GM10248 (cell line): ENCODE measurements around the gene LDLR.
"Not testable (repeated sequence)": the region's sequence is repeated elsewhere in the genome, so short reads cannot be mapped to it uniquely, and the experiment has no call there.

Experiments used
- CTCF ChIA-PET: fragments of 300-600 bp; sonication (Branson Sonifier 250); formaldehyde crosslinking; extraction: SDS; loops from one replicate; lab custom pipeline; 2021; ENCODE audit warnings: antibody characterized with exemption; lab: Yijun Ruan, JAX
- POLR2A ChIA-PET: fragments of 350-650 bp; sonication (Branson Sonifier 250); formaldehyde crosslinking; extraction: SDS; loops from one replicate; lab custom pipeline; 2020; ENCODE audit warnings: antibody characterized with exemption; lab: Yijun Ruan, JAX
- DNase-seq: peaks from one replicate; pipeline ENCODE4 v3.0.0; 2012; ENCODE audit errors: extremely low spot score
- CTCF ChIP-seq: IDR thresholded peaks from 2 replicates; pipeline ENCODE4 v1.5.1; 2012; ENCODE audit warnings: mild to moderate bottlenecking, low read depth; ENCODE audit errors: extremely low read depth, missing control alignments, control extremely low read depth

The LDLR gene

GRCh38 chr19:11100049-11100448 lies 10.8 kb downstream of the LDLR start:
- DNase-seq = no peak
- no peak for TF ChIP-seq CTCF
- ChIA-PET CTCF (no interaction called here), POLR2A (interaction anchor here (0.6 kb wide), 1 partner anchor 114 kb away, joined by 7 read pairs; no protein-coding TSS in a partner anchor)

GRCh38 chr19:11101057-11101456 lies 11.8 kb downstream of the LDLR start:
- no peak for DNase-seq
- POLR2A ChIA-PET = interaction anchor here (0.7 kb wide), 2 partner anchors 9 to 41 kb away, joined by 4 to 5 read pairs; no protein-coding TSS in a partner anchor
- CTCF ChIA-PET = interaction anchor here (0.8 to 1.0 kb wide), 2 partner anchors 25 to 29 kb away, joined by 3 to 4 read pairs; no protein-coding TSS in a partner anchor
- TF ChIP-seq CTCF = no peak

- TF ChIP-seq CTCF = no peak
- ChIA-PET POLR2A (no interaction called here), CTCF (interaction anchor here (1.8 kb wide), 1 partner anchor 23 kb away, joined by 9 read pairs; no protein-coding TSS in a partner anchor)
- no peak for DNase-seq
Measured at GRCh38 chr19:11102944-11103343, 13.7 kb downstream of the LDLR start.

GRCh38 chr19:11103667-11104066 lies 14.4 kb downstream of the LDLR start:
- ChIA-PET POLR2A (interaction anchor here (0.7 kb wide), 1 partner anchor 120 kb away, joined by 8 read pairs; no protein-coding TSS in a partner anchor), CTCF (interaction anchor here (1.7 to 1.8 kb wide), 2 partner anchors 22 to 68 kb away, joined by 8 to 9 read pairs; no protein-coding TSS in a partner anchor)
- DNase-seq = not testable (repeated sequence)

GRCh38 chr19:11105014-11105636 lies 15.9 kb downstream of the LDLR start:
- no peak for TF ChIP-seq CTCF
- ChIA-PET CTCF (interaction anchor here (1.7 kb wide), 1 partner anchor 70 kb away, joined by 8 read pairs; no protein-coding TSS in a partner anchor), POLR2A (no interaction called here)
- no peak for DNase-seq

GRCh38 chr19:11106477-11106876 lies 17.2 kb downstream of the LDLR start:
- no peak for TF ChIP-seq CTCF
- CTCF ChIA-PET = no interaction called here
- POLR2A ChIA-PET = no interaction called here
- DNase-seq = no peak

- CTCF ChIA-PET = interaction anchor here (2.1 to 4.6 kb wide), 2 partner anchors 17 to 73 kb away, joined by 6 to 22 read pairs; no protein-coding TSS in a partner anchor
- POLR2A ChIA-PET = no interaction called here
- no peak for DNase-seq
- TF ChIP-seq CTCF = no peak
Measured at GRCh38 chr19:11108746-11109145, 19.5 kb downstream of the LDLR start.
